K562 (cell line): ENCODE data around the gene OR51V1. TPM values are rescaled to one million over a fixed set of nuclear protein-coding genes. Genes with fewer than 3 reads are reported as not detected.

Source experiments
- CCAR2 ChIP-seq: fragments of 200-400 bp; formaldehyde crosslinking; IDR thresholded peaks from 2 replicates; pipeline ENCODE4 v1.6.1; 2017; ENCODE audit warnings: mild to moderate bottlenecking, low read depth, low read length
- ETV1 ChIP-seq: fragments of 450-650 bp; conservative IDR thresholded peaks from 2 replicates; pipeline ENCODE4 v1.6.1; 2016; ENCODE audit warnings: missing genetic modification characterization, control low read depth, low read depth, missing compliant biosample characterization
- FOXP1 ChIP-seq: sonication (generic); formaldehyde crosslinking; IDR thresholded peaks from 2 replicates; pipeline ENCODE4 v1.8.0; 2022; ENCODE audit warnings: mild to moderate bottlenecking, missing genetic modification reagents
- KLF10 ChIP-seq: fragments of 250-450 bp; sonication (Bioruptor Pico); IDR thresholded peaks from 2 replicates; pipeline ENCODE4 v1.6.1; 2021; ENCODE audit warnings: matching md5 sums
- KLF16 ChIP-seq: IDR thresholded peaks from 2 replicates; pipeline ENCODE4 v1.6.1; 2016; ENCODE audit warnings: antibody characterized with exemption
- MYBL2 ChIP-seq, 2 experiments: fragments of 450-650 bp in 1 of 2; sonication (generic) in 1 of 2; formaldehyde crosslinking in 1 of 2; IDR thresholded peaks; 2 replicates each; pipeline versions ENCODE4 v1.6.1 to v1.8.1; 2017 to 2022; ENCODE audit warnings: borderline replicate concordance in 1 of 2, inconsistent platforms in 1 of 2, low read depth in 1 of 2, mild to moderate bottlenecking in 1 of 2, missing genetic modification reagents in 1 of 2, moderate library complexity in 1 of 2
- NKRF ChIP-seq: fragments of 450-650 bp; IDR thresholded peaks from 2 replicates; pipeline ENCODE4 v1.6.1; 2016; ENCODE audit warnings: borderline replicate concordance
- POU5F1 ChIP-seq: fragments of 150-350 bp; IDR thresholded peaks from 2 replicates; pipeline ENCODE4 v1.6.1; 2014; ENCODE audit warnings: borderline replicate concordance, low read length, low read depth, mild to moderate bottlenecking; ENCODE audit not compliant: partially characterized antibody
- RAD51 ChIP-seq: fragments of 450-650 bp; IDR thresholded peaks from 2 replicates; pipeline ENCODE4 v1.7.1; 2016; ENCODE audit warnings: low read depth, mild to moderate bottlenecking, borderline replicate concordance
- SREBF2 ChIP-seq: sonication (generic); formaldehyde crosslinking; IDR thresholded peaks from 2 replicates; pipeline ENCODE4 v1.4.0; 2020; ENCODE audit warnings: mild to moderate bottlenecking, missing genetic modification reagents
- TBL1XR1 ChIP-seq, 2 experiments: IDR thresholded peaks; 2 replicates each; pipeline ENCODE4 v1.6.1; 2012; ENCODE audit warnings: improper control_type of control experiment in 2 of 2, low read length in 2 of 2, mild to moderate bottlenecking in 1 of 2
- ZFPM2 ChIP-seq: fragments of 250-450 bp; sonication (Bioruptor Pico); IDR thresholded peaks from 2 replicates; pipeline ENCODE4 v1.5.1; 2022; ENCODE audit warnings: mild to moderate bottlenecking
- ZFX ChIP-seq: sonication (generic); formaldehyde crosslinking; IDR thresholded peaks from 2 replicates; pipeline ENCODE4 v1.8.0; 2022; ENCODE audit warnings: mild to moderate bottlenecking, missing genetic modification reagents, moderate library complexity
- ZNF174 ChIP-seq: fragments of 250-450 bp; sonication (Bioruptor Pico); IDR thresholded peaks from 2 replicates; pipeline ENCODE4 v1.4.0; 2020; ENCODE audit warnings: mild to moderate bottlenecking
- ZNF232 ChIP-seq: sonication (generic); formaldehyde crosslinking; IDR thresholded peaks from 2 replicates; pipeline ENCODE4 v1.8.0; 2022; ENCODE audit warnings: mild to moderate bottlenecking, missing genetic modification reagents
- polyA plus RNA-seq, 8 experiments: library from polyadenylated mRNA; depleted of rRNA in 4 of 8; stranded (reverse) in 5 of 8; unstranded in 3 of 8; fragments of >200 nt; fragmentation: Nextera tagmentation in 2 of 8; fragmentation: Illumina TruSeq in 1 of 8; extraction: Ambion mirVana in 2 of 8; extraction: Trizol in 1 of 8; gene quantifications; 2 replicates each; pipeline versions ENCODE4 v1.2.1 to v1.2.3, GENCODE V29; 2011 to 2014; ENCODE audit warnings: inconsistent platforms in 1 of 8, missing spikeins in 1 of 8
- total RNA-seq, 7 experiments: library from RNA; depleted of rRNA in 6 of 7; stranded (reverse); fragments of >200 nt in 6 of 7; fragmentation: Illumina TruSeq in 2 of 7; extraction: Trizol in 2 of 7; gene quantifications; 2 replicates each; pipeline versions ENCODE4 v1.2.1 to v1.2.3, GENCODE V29; 2011 to 2021; ENCODE audit warnings: low replicate concordance in 1 of 7
- TF ChIP-seq, protein P1 (sequence below): IDR thresholded peaks from 2 replicates; pipeline ENCODE4 v1.6.1; 2014; ENCODE audit warnings: antibody characterized with exemption
- TF ChIP-seq, protein P2 (sequence below): fragments of 250-450 bp; sonication (Bioruptor Pico); IDR thresholded peaks from 2 replicates; pipeline ENCODE4 v1.5.0; 2021; ENCODE audit warnings: mild to moderate bottlenecking, moderate library complexity
- TF ChIP-seq, protein P3 (sequence below): sonication (generic); formaldehyde crosslinking; IDR thresholded peaks from 2 replicates; pipeline ENCODE4 v1.8.1; 2023; ENCODE audit warnings: mild to moderate bottlenecking, missing genetic modification reagents, moderate library complexity
- TF ChIP-seq, protein P4 (sequence below): fragments of 250-450 bp; sonication (Bioruptor Pico); IDR thresholded peaks from 2 replicates; pipeline ENCODE4 v1.5.0; 2021

Gene OR51V1
- total and polyA plus RNA-seq, 9 of the 15 experiments (the other 6 are each of a cell fraction or from before 2014, with no cell fraction given), result not detected

- TF ChIP-seq SREBF2 (CRISPR knock-in tag), result no peak
- no peak for TF ChIP-seq KLF10 (CRISPR knock-in tag)
- no peak for TF ChIP-seq ZFPM2 (CRISPR knock-in tag)
- peak; percentile 58 for TF ChIP-seq MYBL2 (IDR thresholded peaks at IDR 0.05; ENCODE audit: low read depth)
- TF ChIP-seq MYBL2 (CRISPR knock-in tag; IDR thresholded peaks at IDR 0.05; ENCODE audit: borderline replicate concordance), result no peak
- TF ChIP-seq, protein P1, sequence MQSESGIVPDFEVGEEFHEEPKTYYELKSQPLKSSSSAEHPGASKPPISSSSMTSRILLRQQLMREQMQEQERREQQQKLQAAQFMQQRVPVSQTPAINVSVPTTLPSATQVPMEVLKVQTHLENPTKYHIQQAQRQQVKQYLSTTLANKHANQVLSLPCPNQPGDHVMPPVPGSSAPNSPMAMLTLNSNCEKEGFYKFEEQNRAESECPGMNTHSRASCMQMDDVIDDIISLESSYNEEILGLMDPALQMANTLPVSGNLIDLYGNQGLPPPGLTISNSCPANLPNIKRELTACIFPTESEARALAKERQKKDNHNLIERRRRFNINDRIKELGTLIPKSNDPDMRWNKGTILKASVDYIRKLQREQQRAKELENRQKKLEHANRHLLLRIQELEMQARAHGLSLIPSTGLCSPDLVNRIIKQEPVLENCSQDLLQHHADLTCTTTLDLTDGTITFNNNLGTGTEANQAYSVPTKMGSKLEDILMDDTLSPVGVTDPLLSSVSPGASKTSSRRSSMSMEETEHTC, result peak; percentile 45; the same call in 1 of the 2 replicates
- TF ChIP-seq, protein P2, sequence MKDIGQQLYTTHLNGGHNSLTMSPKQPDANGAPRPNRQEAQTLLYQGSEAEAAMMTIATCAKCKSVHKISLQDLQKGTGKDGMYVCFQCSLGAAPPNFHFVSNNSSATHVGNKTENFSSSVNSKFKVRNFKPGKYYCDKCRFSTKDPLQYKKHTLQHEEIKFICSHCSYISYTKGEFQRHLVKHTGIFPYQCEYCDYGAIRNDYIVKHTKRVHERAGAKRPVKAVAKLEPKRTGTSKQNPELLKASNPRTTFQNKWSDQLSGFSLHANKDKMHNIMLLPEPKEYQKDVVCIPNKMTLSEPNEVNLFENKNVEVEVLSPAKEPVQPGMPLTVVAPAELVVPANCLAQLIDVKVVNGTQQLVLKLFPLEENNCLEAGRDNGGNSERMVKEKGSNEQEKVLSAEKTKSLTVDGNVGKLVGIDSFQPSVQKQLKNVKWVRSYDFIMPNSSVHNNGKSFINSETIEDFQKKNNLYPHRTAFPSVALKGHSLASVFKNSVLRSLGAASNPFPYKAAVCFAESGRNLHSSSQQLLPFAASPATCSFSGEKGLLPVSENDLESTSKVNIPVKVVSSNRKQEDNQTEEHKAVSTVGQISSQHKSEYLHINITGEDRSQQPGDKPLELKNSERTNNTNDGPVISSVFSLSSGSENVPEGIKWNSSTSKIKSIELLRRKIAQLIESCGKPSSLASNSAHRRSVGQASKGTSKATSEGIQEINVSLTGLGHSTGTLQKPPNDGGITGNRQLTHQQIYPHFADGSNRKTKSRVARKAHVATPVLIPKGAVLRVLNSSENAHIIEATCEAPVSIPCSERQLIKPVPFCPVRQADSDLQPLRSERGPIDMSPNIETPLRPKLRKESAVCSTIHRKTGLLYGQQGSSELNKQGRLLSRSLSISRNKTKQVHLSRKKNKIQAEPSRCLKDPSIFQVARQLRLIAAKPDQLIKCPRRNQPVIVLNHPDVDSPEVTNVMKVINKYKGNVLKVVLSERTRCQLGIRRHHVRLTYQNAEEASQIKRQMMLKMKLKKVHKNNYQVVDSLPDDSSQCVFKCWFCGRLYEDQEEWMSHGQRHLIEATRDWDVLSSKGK, result no peak
- TF ChIP-seq FOXP1 (CRISPR knock-in tag), result no peak
- TF ChIP-seq ETV1 (tag), result no peak
- TF ChIP-seq, protein P3, sequence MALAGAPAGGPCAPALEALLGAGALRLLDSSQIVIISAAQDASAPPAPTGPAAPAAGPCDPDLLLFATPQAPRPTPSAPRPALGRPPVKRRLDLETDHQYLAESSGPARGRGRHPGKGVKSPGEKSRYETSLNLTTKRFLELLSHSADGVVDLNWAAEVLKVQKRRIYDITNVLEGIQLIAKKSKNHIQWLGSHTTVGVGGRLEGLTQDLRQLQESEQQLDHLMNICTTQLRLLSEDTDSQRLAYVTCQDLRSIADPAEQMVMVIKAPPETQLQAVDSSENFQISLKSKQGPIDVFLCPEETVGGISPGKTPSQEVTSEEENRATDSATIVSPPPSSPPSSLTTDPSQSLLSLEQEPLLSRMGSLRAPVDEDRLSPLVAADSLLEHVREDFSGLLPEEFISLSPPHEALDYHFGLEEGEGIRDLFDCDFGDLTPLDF, result no peak
- TF ChIP-seq ZFX (CRISPR knock-in tag), result peak; percentile 52
- no peak for TF ChIP-seq ZNF174 (CRISPR knock-in tag)
- peak; percentile 97 for TF ChIP-seq KLF16
- TF ChIP-seq, protein P4, sequence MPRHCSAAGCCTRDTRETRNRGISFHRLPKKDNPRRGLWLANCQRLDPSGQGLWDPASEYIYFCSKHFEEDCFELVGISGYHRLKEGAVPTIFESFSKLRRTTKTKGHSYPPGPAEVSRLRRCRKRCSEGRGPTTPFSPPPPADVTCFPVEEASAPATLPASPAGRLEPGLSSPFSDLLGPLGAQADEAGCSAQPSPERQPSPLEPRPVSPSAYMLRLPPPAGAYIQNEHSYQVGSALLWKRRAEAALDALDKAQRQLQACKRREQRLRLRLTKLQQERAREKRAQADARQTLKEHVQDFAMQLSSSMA, result no peak
- TF ChIP-seq RAD51, result peak; percentile 28; the same call in 1 of the 2 replicates
- TF ChIP-seq TBL1XR1 (IDR thresholded peaks at IDR 0.05; ENCODE audit: low read length in 2 of 2), result peak in 1 of 2 experiments; percentile 84; a peak in 3 of 4 replicates
- no peak for TF ChIP-seq POU5F1
- TF ChIP-seq NKRF, result no peak
- no peak for TF ChIP-seq ZNF232 (CRISPR knock-in tag)
- no peak for TF ChIP-seq CCAR2
These were observed 48.7 kb downstream of the OR51V1 start (continued) for GRCh38 chr11:5151713-5152153.
